Mesendoderm (in vitro differentiated cells): ENCODE results near the gene PRDM13.
A peak's percentile ranks its signal among the peaks of the same experiment; 100 is the strongest.
"Not testable (repeated sequence)": the region's sequence is repeated elsewhere in the genome, so short reads cannot be mapped to it uniquely, and the experiment has no call there.

ENCODE experiments used
- DNase-seq: peaks from one replicate; pipeline ENCODE4 v3.0.0; 2013
- H2AK5ac ChIP-seq: 2 replicates; pipeline ENCODE4 v1.6.1; 2013; ENCODE audit warnings: low read length, inconsistent platforms
- H2BK120ac ChIP-seq: 2 replicates; pipeline ENCODE4 v1.6.1; 2013; ENCODE audit warnings: low read depth, mild to moderate bottlenecking, low read length, moderate library complexity, mixed read lengths
- H2BK15ac ChIP-seq: replicated peaks from 2 replicates; pipeline ENCODE4 v1.6.1; 2013; ENCODE audit warnings: low read depth, mild to moderate bottlenecking, moderate library complexity
- H2BK5ac ChIP-seq: 2 replicates; pipeline ENCODE4 v1.6.1; 2013; ENCODE audit warnings: low read length, inconsistent platforms
- H3K18ac ChIP-seq: 2 replicates; pipeline ENCODE4 v1.6.1; 2013; ENCODE audit warnings: mild to moderate bottlenecking, low read length, mixed read lengths
- H3K23ac ChIP-seq: one replicate; pipeline ENCODE4 v1.6.1; 2013; ENCODE audit warnings: low read length
- H3K27ac ChIP-seq: 2 replicates; pipeline ENCODE4 v1.5.1; 2013; ENCODE audit warnings: low read depth, mild to moderate bottlenecking, inconsistent platforms, low read length, moderate library complexity
- H3K27me3 ChIP-seq: 2 replicates; pipeline ENCODE4 v1.6.1; 2013; ENCODE audit warnings: low read length, control low read depth, mild to moderate bottlenecking, inconsistent platforms; ENCODE audit not compliant: insufficient read depth, poor library complexity
- H3K36me3 ChIP-seq: 2 replicates; pipeline ENCODE4 v1.6.1; 2013; ENCODE audit warnings: low read length, inconsistent platforms; ENCODE audit not compliant: control insufficient read depth, insufficient read depth
- H3K4ac ChIP-seq: one replicate; pipeline ENCODE4 v1.6.1; 2013; ENCODE audit warnings: low read depth, mild to moderate bottlenecking, low read length, moderate library complexity
- H3K4me1 ChIP-seq: 2 replicates; pipeline ENCODE4 v1.6.1; 2013; ENCODE audit warnings: low read depth, low read length, inconsistent platforms; ENCODE audit not compliant: control insufficient read depth
- H3K4me2 ChIP-seq: 2 replicates; pipeline ENCODE4 v1.6.1; 2013; ENCODE audit warnings: low read length
- H3K4me3 ChIP-seq: 2 replicates; pipeline ENCODE4 v1.5.1; 2013; ENCODE audit warnings: mild to moderate bottlenecking, low read length
- H3K56ac ChIP-seq: one replicate; pipeline ENCODE4 v1.6.1; 2013; ENCODE audit warnings: low read length
- H3K79me1 ChIP-seq: 2 replicates; pipeline ENCODE4 v1.6.1; 2013; ENCODE audit warnings: low read length, inconsistent platforms
- H3K79me2 ChIP-seq: 2 replicates; pipeline ENCODE4 v1.6.1; 2013; ENCODE audit warnings: mild to moderate bottlenecking, low read length; ENCODE audit not compliant: control insufficient read depth, insufficient read depth
- H3K9ac ChIP-seq: 2 replicates; pipeline ENCODE4 v1.6.1; 2013; ENCODE audit warnings: low read length, inconsistent platforms
- H4K5ac ChIP-seq: one replicate; pipeline ENCODE4 v1.6.1; 2013; ENCODE audit warnings: low read length
- H4K8ac ChIP-seq: one replicate; pipeline ENCODE4 v1.6.1; 2013; ENCODE audit warnings: low read depth, mild to moderate bottlenecking, control low read depth, low read length, moderate library complexity
- WGBS: extraction: QIAGEN DNeasy Blood & Tissue Kit; methylation state at CpG from one replicate; pipeline ENCODE4 v1.1.7; 2013; ENCODE audit warnings: low lambda C conversion rate, missing lambda C conversion rate; ENCODE audit not compliant: insufficient coverage; ENCODE audit errors: extremely low coverage; 5-methylcytosine and 5-hydroxymethylcytosine counted together

The PRDM13 gene

GRCh38 chr6:99617131-99617530, 10.5 kb downstream of the PRDM13 start:
- H2AK5ac ChIP-seq = no peak overlapping the region
- no peak overlapping the region for H4K8ac ChIP-seq
- no peaks in the 10 kb centered on the region for H3K79me1 ChIP-seq
- H3K36me3 ChIP-seq = no peaks in the 10 kb centered on the region
- H3K9ac ChIP-seq = no peak overlapping the region
- no peak overlapping the region for H3K4me2 ChIP-seq
- H3K23ac ChIP-seq = no peak overlapping the region
- H2BK15ac ChIP-seq = no peak overlapping the region
- peaks cover 62% of the 10 kb centered on the region for H3K27me3 ChIP-seq
- no peak overlapping the region for H3K56ac ChIP-seq
- no peak overlapping the region for H3K18ac ChIP-seq
- H3K79me2 ChIP-seq = no peaks in the 10 kb centered on the region
- no peak overlapping the region for H3K4ac ChIP-seq
- H4K5ac ChIP-seq = no peak overlapping the region
- no peak overlapping the region for H2BK120ac ChIP-seq
- WGBS = no CpG with 5 or more reads among the region's 2 CpGs
- no peak overlapping the region for H3K27ac ChIP-seq
- H3K4me3 ChIP-seq = no peak overlapping the region
- no peak overlapping the region for H2BK5ac ChIP-seq
- DNase-seq = no peak
- H3K4me1 ChIP-seq = no peaks in the 10 kb centered on the region

GRCh38 chr6:99618649-99619408, 12.2 kb downstream of the PRDM13 start:
- Histone ChIP-seq H2BK120ac (no peak overlapping the region), H3K4ac (no peak overlapping the region), H3K18ac (no peak overlapping the region), H3K27ac (no peak overlapping the region), H3K79me1 (no peaks in the 10 kb centered on the region), H3K4me2 (peak overlapping the region; percentile 31), H3K56ac (peak overlapping the region; percentile 19), H3K79me2 (no peaks in the 10 kb centered on the region), H3K36me3 (no peaks in the 10 kb centered on the region), H4K5ac (no peak overlapping the region), H2BK5ac (no peak overlapping the region), H3K4me3 (no peak overlapping the region), H3K23ac (no peak overlapping the region), H3K4me1 (no peaks in the 10 kb centered on the region), H2AK5ac (no peak overlapping the region), H3K9ac (no peak overlapping the region), H2BK15ac (no peak overlapping the region), H3K27me3 (peaks cover 55% of the 10 kb centered on the region), H4K8ac (no peak overlapping the region)
- DNase-seq = peak; percentile 67
- WGBS = no CpG with 5 or more reads among the region's 65 CpGs

- Histone ChIP-seq H2BK5ac (no peak overlapping the region), H3K4me2 (peak overlapping the region; percentile 31), H3K4me1 (no peaks in the 10 kb centered on the region), H2BK120ac (no peak overlapping the region), H3K79me2 (no peaks in the 10 kb centered on the region), H4K5ac (no peak overlapping the region), H3K23ac (no peak overlapping the region), H3K27ac (no peak overlapping the region), H2AK5ac (no peak overlapping the region), H2BK15ac (no peak overlapping the region), H3K27me3 (peaks cover 51% of the 10 kb centered on the region), H3K9ac (no peak overlapping the region), H3K36me3 (no peaks in the 10 kb centered on the region), H4K8ac (no peak overlapping the region), H3K18ac (no peak overlapping the region), H3K4me3 (no peak overlapping the region), H3K4ac (no peak overlapping the region), H3K56ac (no peak overlapping the region), H3K79me1 (no peaks in the 10 kb centered on the region)
- no peak for DNase-seq
- WGBS = no CpG with 5 or more reads among the region's 5 CpGs
Measured at GRCh38 chr6:99619409-99619762, 12.8 kb downstream of the PRDM13 start.

- not testable (repeated sequence) for H3K79me1 ChIP-seq, H3K9ac ChIP-seq, DNase-seq, H3K56ac ChIP-seq, H3K27ac ChIP-seq, H2BK120ac ChIP-seq, H3K23ac ChIP-seq, H4K5ac ChIP-seq, H3K4me3 ChIP-seq, H3K18ac ChIP-seq, H3K4me1 ChIP-seq, H2AK5ac ChIP-seq, H3K4ac ChIP-seq, H2BK15ac ChIP-seq, H2BK5ac ChIP-seq, H3K4me2 ChIP-seq, H4K8ac ChIP-seq, H3K36me3 ChIP-seq, H3K79me2 ChIP-seq
- no CpG with 5 or more reads among the region's 2 CpGs for WGBS
- H3K27me3 ChIP-seq = peaks cover 32% of the 10 kb centered on the region
Measured at GRCh38 chr6:99622044-99622443, 15.4 kb downstream of the PRDM13 start.

- Histone ChIP-seq H2BK5ac (no peak overlapping the region), H3K4me3 (no peak overlapping the region), H3K27me3 (no peaks in the 10 kb centered on the region), H3K4me2 (no peak overlapping the region), H4K8ac (no peak overlapping the region), H2BK15ac (no peak overlapping the region), H3K79me1 (no peaks in the 10 kb centered on the region), H3K4ac (no peak overlapping the region), H4K5ac (no peak overlapping the region), H3K4me1 (no peaks in the 10 kb centered on the region), H2BK120ac (no peak overlapping the region), H3K56ac (no peak overlapping the region), H3K36me3 (no peaks in the 10 kb centered on the region), H3K79me2 (no peaks in the 10 kb centered on the region), H3K9ac (no peak overlapping the region), H3K27ac (no peak overlapping the region), H3K23ac (no peak overlapping the region), H2AK5ac (no peak overlapping the region), H3K18ac (no peak overlapping the region)
- no CpG with 5 or more reads among the region's 3 CpGs for WGBS
- no peak for DNase-seq
Measured at GRCh38 chr6:99629293-99629692, 22.7 kb downstream of the PRDM13 start.

- Histone ChIP-seq H2BK120ac (no peak overlapping the region), H2BK5ac (no peak overlapping the region), H3K4me1 (no peaks in the 10 kb centered on the region), H4K8ac (no peak overlapping the region), H3K27ac (no peak overlapping the region), H3K79me1 (no peaks in the 10 kb centered on the region), H4K5ac (no peak overlapping the region), H3K4me3 (no peak overlapping the region), H3K18ac (no peak overlapping the region), H3K23ac (no peak overlapping the region), H2AK5ac (no peak overlapping the region), H3K79me2 (no peaks in the 10 kb centered on the region), H3K4ac (no peak overlapping the region), H3K27me3 (peaks cover 1% of the 10 kb centered on the region), H3K36me3 (no peaks in the 10 kb centered on the region), H3K4me2 (no peak overlapping the region), H3K9ac (no peak overlapping the region), H3K56ac (no peak overlapping the region), H2BK15ac (no peak overlapping the region)
- no peak for DNase-seq
- WGBS = no CpG with 5 or more reads among the region's 1 CpG
Measured at GRCh38 chr6:99637629-99638028, 31.0 kb downstream of the PRDM13 start.
